IMR-90 (cell line): ENCODE results near the gene NRP2. TPM values are rescaled to one million over a fixed set of nuclear protein-coding genes. Genes with fewer than 3 reads are reported as not detected.

Source experiments
- ATAC-seq: fragments of 200-7000 bp; cut with Tn5 transposase; 2 replicates; pipeline ENCODE4 v1.9.1; 2020; ENCODE audit warnings: low read depth, mild to moderate bottlenecking, moderate library complexity
- BruUV-seq: library from RNA; stranded (reverse); fragments of 400-500 nt; replicated peaks from 2 replicates; lab custom pipeline; 2021; lab: Mats Ljungman, UMichigan
- CTCF ChIA-PET: fragments of 300-600 bp; formaldehyde crosslinking; extraction: SDS; loops from one replicate; lab custom pipeline; 2021; ENCODE audit warnings: antibody characterized with exemption; lab: Yijun Ruan, JAX
- POLR2A ChIA-PET: fragments of 300-600 bp; sonication (Branson Sonifier 250); formaldehyde crosslinking; loops from one replicate; lab custom pipeline; 2022; ENCODE audit warnings: antibody characterized with exemption; ENCODE audit not compliant: unreplicated experiment; lab: Charles Lee
- DNase-seq: peaks from one replicate; pipeline ENCODE4 v3.0.0; 2013
- H2AFZ ChIP-seq: replicated peaks from 2 replicates; pipeline ENCODE3; 2013; ENCODE audit warnings: low read length, mild to moderate bottlenecking; ENCODE audit not compliant: poor library complexity
- H2AK5ac ChIP-seq: 2 replicates; pipeline ENCODE4 v1.6.1; 2013; ENCODE audit warnings: low read depth, low read length, inconsistent platforms
- H2AK9ac ChIP-seq: replicated peaks from 2 replicates; pipeline ENCODE3; 2013; ENCODE audit warnings: mild to moderate bottlenecking, low read depth, low read length, moderate library complexity; ENCODE audit not compliant: poor library complexity
- H2BK120ac ChIP-seq: 2 replicates; pipeline ENCODE4 v1.6.1; 2013; ENCODE audit warnings: low read depth, low read length, inconsistent platforms
- H2BK15ac ChIP-seq: 3 replicates; pipeline ENCODE4 v1.6.1; 2013; ENCODE audit warnings: low read depth, low read length, inconsistent platforms
- H2BK20ac ChIP-seq: 2 replicates; pipeline ENCODE4 v1.6.1; 2013; ENCODE audit warnings: low read depth, mild to moderate bottlenecking, inconsistent platforms, low read length, moderate library complexity
- H2BK5ac ChIP-seq: 2 replicates; pipeline ENCODE4 v1.6.1; 2013; ENCODE audit warnings: mild to moderate bottlenecking, low read depth, low read length, inconsistent platforms; ENCODE audit not compliant: poor library complexity, severe bottlenecking
- H3K14ac ChIP-seq: replicated peaks from 2 replicates; pipeline ENCODE4 v1.6.1; 2013; ENCODE audit warnings: low read depth, low read length, inconsistent platforms
- H3K18ac ChIP-seq: 2 replicates; pipeline ENCODE4 v1.6.1; 2013; ENCODE audit warnings: low read depth, low read length, control low read depth
- H3K23ac ChIP-seq: 2 replicates; pipeline ENCODE4 v1.6.1; 2013; ENCODE audit warnings: low read depth, low read length, inconsistent platforms
- H3K27ac ChIP-seq: 2 replicates; pipeline ENCODE4 v1.5.1; 2013; ENCODE audit warnings: mild to moderate bottlenecking, control low read depth, low read length; ENCODE audit not compliant: insufficient read depth
- H3K27me3 ChIP-seq: 2 replicates; pipeline ENCODE4 v1.6.1; 2013; ENCODE audit warnings: low read length; ENCODE audit not compliant: control insufficient read depth, insufficient read depth
- H3K36me3 ChIP-seq: 2 replicates; pipeline ENCODE4 v1.6.1; 2013; ENCODE audit warnings: low read length, mixed read lengths; ENCODE audit not compliant: control insufficient read depth, insufficient read depth
- H3K4ac ChIP-seq: 2 replicates; pipeline ENCODE4 v1.6.1; 2013; ENCODE audit warnings: low read depth, low read length, inconsistent platforms
- H3K4me1 ChIP-seq: 2 replicates; pipeline ENCODE4 v1.6.1; 2013; ENCODE audit warnings: low read length, mixed read lengths; ENCODE audit not compliant: control insufficient read depth, insufficient read depth
- H3K4me2 ChIP-seq: 2 replicates; pipeline ENCODE4 v1.6.1; 2013; ENCODE audit warnings: low read depth, mild to moderate bottlenecking, control low read depth, low read length, moderate library complexity
- H3K4me3 ChIP-seq: 2 replicates; pipeline ENCODE4 v1.5.1; 2013; ENCODE audit warnings: low read depth, mild to moderate bottlenecking, control low read depth, low read length, moderate library complexity; ENCODE audit not compliant: insufficient read depth
- H3K56ac ChIP-seq: 2 replicates; pipeline ENCODE4 v1.6.1; 2013; ENCODE audit warnings: low read length, inconsistent platforms; ENCODE audit not compliant: insufficient read depth; ENCODE audit errors: extremely low read depth
- H3K79me1 ChIP-seq, 2 experiments: 2 replicates each; pipeline ENCODE4 v1.6.1; 2013; ENCODE audit warnings: low read length in 2 of 2, inconsistent platforms in 1 of 2, low read depth in 1 of 2
- H3K9ac ChIP-seq: 2 replicates; pipeline ENCODE4 v1.6.1; 2013; ENCODE audit warnings: low read depth, low read length, control low read depth
- H3K9me1 ChIP-seq: 2 replicates; pipeline ENCODE4 v1.6.1; 2013; ENCODE audit warnings: low read length, inconsistent platforms; ENCODE audit not compliant: insufficient read depth
- H3K9me3 ChIP-seq: 2 replicates; pipeline ENCODE4 v1.6.1; 2013; ENCODE audit warnings: low read length; ENCODE audit not compliant: control insufficient read depth, insufficient read depth
- H4K20me1 ChIP-seq: 2 replicates; pipeline ENCODE4 v1.6.1; 2013; ENCODE audit warnings: low read length, inconsistent platforms; ENCODE audit not compliant: insufficient read depth
- H4K5ac ChIP-seq: 2 replicates; pipeline ENCODE4 v1.6.1; 2013; ENCODE audit warnings: mild to moderate bottlenecking, low read depth, low read length, control low read depth
- H4K8ac ChIP-seq, 2 experiments: 2 replicates each; pipeline ENCODE4 v1.6.1; 2013; ENCODE audit warnings: low read depth in 2 of 2, low read length in 2 of 2, control low read depth in 1 of 2, inconsistent platforms in 1 of 2
- H4K91ac ChIP-seq: 2 replicates; pipeline ENCODE4 v1.6.1; 2013; ENCODE audit warnings: low read depth, low read length, inconsistent platforms; ENCODE audit not compliant: insufficient read depth
- FOS ChIP-seq: fragments of 150-350 bp; IDR thresholded peaks from 2 replicates; pipeline ENCODE4 v1.6.1; 2016; ENCODE audit warnings: low read depth, low read length
- NFE2L2 ChIP-seq: fragments of 150-350 bp; IDR thresholded peaks from 2 replicates; pipeline ENCODE4 v1.6.1; 2016; ENCODE audit warnings: low read depth, mild to moderate bottlenecking, low read length
- WGBS, 2 experiments: methylation state at CpG; one replicate each; pipeline versions ENCODE4 v1.1.5 to v1.1.7; 2013; ENCODE audit warnings: missing lambda C conversion rate in 2 of 2; ENCODE audit not compliant: insufficient read length in 1 of 2; ENCODE audit errors: extremely low coverage in 2 of 2; 5-methylcytosine and 5-hydroxymethylcytosine counted together
- dilution Hi-C: fragments of 300-500 bp; cut with HindIII; formaldehyde crosslinking; loops from one replicate; pipeline ENCODE4 v1.14.3; 2018; ENCODE audit warnings: low sequenced_read_pairs; ENCODE audit not compliant: unreplicated experiment
- in situ Hi-C: fragments of 300-500 bp; cut with MboI; formaldehyde crosslinking; loops from 3 replicates; pipeline ENCODE4 v1.14.3; 2019; ENCODE audit warnings: low sequenced_read_pairs, inconsistent platforms, mixed read lengths
- intact Hi-C: fragments of 100-400 bp; cut with micrococcal nuclease; formaldehyde crosslinking; loops from 2 replicates; pipeline ENCODE4 v1.10.0; 2022
- polyA plus RNA-seq, 3 experiments: library from polyadenylated mRNA; depleted of rRNA; stranded (reverse); fragments of >200 nt; gene quantifications; 2 replicates each; pipeline ENCODE4 v1.2.3, GENCODE V29; 2012; ENCODE audit warnings: low replicate concordance in 1 of 3
- total RNA-seq: library from RNA; depleted of rRNA; stranded (reverse); fragments of >200 nt; gene quantifications from 2 replicates; pipeline ENCODE4 v1.2.3, GENCODE V29; 2012

The NRP2 gene
- total and polyA plus RNA-seq, 2 of the 4 experiments (the other 2 are of a cell fraction) = 46.4 to 51.3 TPM

DNA sequence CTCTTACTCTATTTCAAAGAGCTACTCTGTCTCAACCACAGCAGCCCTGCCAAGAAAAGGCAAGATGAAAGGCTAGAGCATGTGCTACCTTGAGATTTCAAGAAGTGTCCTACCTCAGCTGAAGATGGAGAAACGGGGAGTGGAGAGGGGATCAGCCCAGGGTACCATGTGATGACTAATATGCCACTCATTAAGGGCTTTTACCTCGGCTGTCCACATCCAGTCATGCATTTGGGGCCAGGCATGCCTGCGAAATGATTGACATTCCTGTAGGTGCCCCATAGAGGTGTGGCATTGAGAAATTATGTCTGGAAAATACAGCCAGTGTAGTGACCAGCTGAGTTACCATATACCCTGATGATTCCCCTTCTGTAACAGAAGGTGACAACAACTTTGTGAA is 96.1 kb downstream of the NRP2 start:
- no peak overlapping the region for H4K8ac ChIP-seq
- H3K23ac ChIP-seq = no peak overlapping the region
- ChIA-PET POLR2A (no interaction called here), CTCF (no interaction called here)
- H3K9me1 ChIP-seq = no peaks in the 10 kb centered on the region; the same call in 1 of the 2 replicates
- dilution Hi-C loops = no loop called here
- H2BK15ac ChIP-seq = no peak overlapping the region
- no peaks in the 10 kb centered on the region for H3K79me1 ChIP-seq
- no peak overlapping the region for H3K56ac ChIP-seq
- no peaks in the 10 kb centered on the region for H4K20me1 ChIP-seq
- H2AK5ac ChIP-seq = no peak overlapping the region
- H2AK9ac ChIP-seq = no peak overlapping the region
- no TSS peak for BruUV-seq
- ATAC-seq (no peak), DNase-seq (no peak)
- in situ Hi-C loops = loop anchor here (10.0 kb wide), 1 partner anchor 106 kb away; no protein-coding TSS in a partner anchor
- H3K4me3 ChIP-seq = no peak overlapping the region
- no peak overlapping the region for H3K18ac ChIP-seq
- no peak overlapping the region for H3K14ac ChIP-seq
- no CpG with 5 or more reads among the region's 3 CpGs for WGBS, 2 experiments
- H3K9me3 ChIP-seq = no peaks in the 10 kb centered on the region
- H2BK5ac ChIP-seq = no peak overlapping the region
- no peak overlapping the region for H3K4ac ChIP-seq
- H3K4me2 ChIP-seq = no peak overlapping the region
- H4K5ac ChIP-seq = no peak overlapping the region
- H3K27me3 ChIP-seq = peaks cover 2% of the 10 kb centered on the region; the same call in 1 of the 2 replicates
- H2AFZ ChIP-seq = no peak overlapping the region
- no peak overlapping the region for H4K91ac ChIP-seq
- peaks cover 11% of the 10 kb centered on the region; the same call in 1 of the 2 replicates for H3K4me1 ChIP-seq
- H2BK120ac ChIP-seq = no peak overlapping the region
- intact Hi-C loops = no loop called here
- H2BK20ac ChIP-seq = no peak overlapping the region
- H3K27ac ChIP-seq = no peak overlapping the region
- no peak for TF ChIP-seq FOS
- no peak for TF ChIP-seq NFE2L2
- H3K9ac ChIP-seq = no peak overlapping the region
- H3K36me3 ChIP-seq = peaks cover 13% of the 10 kb centered on the region
